ENCODE data around the gene SLC25A13. TPM values are rescaled to one million over a fixed set of nuclear protein-coding genes. Genes with fewer than 3 reads are reported as not detected.

SLC25A13 gene
- total RNA-seq, 3 donors from 2014 or later = 33.1 to 39.0 (median 33.2) TPM

GRCh38 chr7:96228760-96229159, 93.1 kb downstream of the SLC25A13 start:
- H3K36me3 ChIP-seq = no peaks in the 10 kb centered on the region
- intact Hi-C loops (cut with DNase I; ENCODE audit: low total_unique reads) = no loop called here
- TF ChIP-seq POLR2AphosphoS5 (IDR thresholded peaks at IDR 0.05) (no peak), CTCF (IDR thresholded peaks at IDR 0.05) (no peak), POLR2A (IDR thresholded peaks at IDR 0.05) (no peak)
- H3K27me3 ChIP-seq = no peaks in the 10 kb centered on the region
- no peak for DNase-seq (ENCODE audit: low spot score in 2 of 2)
- H3K9me3 ChIP-seq = no peaks in the 10 kb centered on the region
- H3K4me3 ChIP-seq = no peak overlapping the region
- H3K27ac ChIP-seq = no peak overlapping the region
- no peaks in the 10 kb centered on the region for H3K4me1 ChIP-seq

GRCh38 chr7:96225251-96225650, 96.6 kb downstream of the SLC25A13 start:
- Histone ChIP-seq H3K27me3 (no peaks in the 10 kb centered on the region), H3K9me3 (no peaks in the 10 kb centered on the region), H3K4me1 (no peaks in the 10 kb centered on the region), H3K4me3 (no peak overlapping the region), H3K27ac (no peak overlapping the region), H3K36me3 (no peaks in the 10 kb centered on the region)
- TF ChIP-seq POLR2AphosphoS5 (IDR thresholded peaks at IDR 0.05) = no peak
- TF ChIP-seq CTCF (IDR thresholded peaks at IDR 0.05) = no peak
- no peak for TF ChIP-seq POLR2A (IDR thresholded peaks at IDR 0.05)
- intact Hi-C loops (cut with DNase I; ENCODE audit: low total_unique reads) = no loop called here
- no peak for DNase-seq (ENCODE audit: low spot score in 2 of 2)

DNA sequence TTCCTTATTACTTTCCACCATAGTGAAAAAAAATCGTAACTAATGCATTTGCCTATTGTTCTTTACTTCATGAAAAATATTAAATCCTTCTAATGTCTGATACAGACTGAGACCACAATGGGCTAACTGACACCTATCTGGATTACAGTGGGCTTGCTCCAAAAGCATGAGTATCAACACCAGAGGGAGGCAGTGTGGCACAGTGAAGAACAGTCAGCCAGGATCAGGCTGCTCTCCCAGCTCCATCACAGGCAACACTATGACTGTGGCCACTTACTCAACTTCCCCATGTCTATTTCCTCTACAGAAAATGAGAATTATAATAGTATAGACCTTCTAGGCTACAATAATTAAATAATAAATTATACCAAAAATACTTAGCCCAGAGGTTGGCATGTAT, 97.2 kb downstream of the SLC25A13 start:
- Histone ChIP-seq H3K9me3 (no peaks in the 10 kb centered on the region), H3K36me3 (no peaks in the 10 kb centered on the region), H3K27ac (no peak overlapping the region), H3K27me3 (no peaks in the 10 kb centered on the region), H3K4me3 (no peak overlapping the region), H3K4me1 (peaks cover 0 to 3% of the 10 kb centered on the region in 2 donors)
- intact Hi-C loops (cut with DNase I; ENCODE audit: low total_unique reads) = no loop called here
- no peak for DNase-seq (ENCODE audit: low spot score in 2 of 2)
- TF ChIP-seq POLR2AphosphoS5 (IDR thresholded peaks at IDR 0.05) (no peak), CTCF (IDR thresholded peaks at IDR 0.05) (no peak), POLR2A (IDR thresholded peaks at IDR 0.05) (no peak)

DNA sequence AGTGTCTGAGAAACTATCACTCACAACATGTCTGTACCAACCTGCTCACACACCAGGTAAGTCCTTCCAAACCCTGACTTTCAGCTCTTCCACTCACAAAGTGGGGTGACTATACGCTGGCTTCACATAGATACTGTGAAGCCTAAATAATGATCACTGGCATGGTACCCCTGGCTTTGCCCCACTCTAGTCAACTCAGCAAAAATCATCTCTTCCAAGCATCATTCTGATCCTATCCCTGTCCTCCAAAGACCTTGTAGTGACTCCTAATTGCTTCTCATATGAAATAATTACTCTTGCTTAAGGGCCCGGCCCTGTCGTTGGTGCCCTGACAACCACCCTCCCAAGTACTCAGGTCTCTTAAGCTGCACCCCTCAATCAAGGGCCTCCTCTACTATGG, 97.8 kb downstream of the SLC25A13 start:
- H3K27ac ChIP-seq = no peak overlapping the region
- no peak for DNase-seq (ENCODE audit: low spot score in 2 of 2)
- H3K9me3 ChIP-seq = no peaks in the 10 kb centered on the region
- peaks cover 0 to 5% of the 10 kb centered on the region in 2 donors for H3K4me1 ChIP-seq
- TF ChIP-seq CTCF (IDR thresholded peaks at IDR 0.05) (no peak), POLR2A (IDR thresholded peaks at IDR 0.05) (no peak), POLR2AphosphoS5 (IDR thresholded peaks at IDR 0.05) (no peak)
- intact Hi-C loops (cut with DNase I; ENCODE audit: low total_unique reads) = no loop called here
- no peaks in the 10 kb centered on the region for H3K36me3 ChIP-seq
- no peaks in the 10 kb centered on the region for H3K27me3 ChIP-seq
- H3K4me3 ChIP-seq = no peak overlapping the region

DNA sequence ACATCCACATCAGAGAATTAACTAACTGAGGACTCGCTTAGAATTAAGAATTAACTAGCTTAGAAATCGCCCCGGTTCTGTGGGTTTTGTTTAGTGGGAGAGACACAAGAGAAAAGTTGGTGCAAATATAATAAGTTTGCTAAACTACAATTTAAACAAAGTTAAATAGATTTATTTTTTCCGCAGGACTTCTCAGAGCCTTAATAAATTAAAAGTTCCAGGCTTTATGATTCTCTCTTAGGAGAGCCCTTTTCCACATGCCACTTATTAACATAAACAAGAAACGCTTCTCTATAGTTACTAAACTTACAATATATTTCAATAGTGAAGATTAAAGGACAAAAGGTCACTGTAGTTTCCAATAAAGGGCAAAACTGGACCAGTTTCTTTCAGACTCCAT, 100.0 kb downstream of the SLC25A13 start:
- H3K4me1 ChIP-seq = peaks cover 0 to 5% of the 10 kb centered on the region in 2 donors
- H3K36me3 ChIP-seq = no peaks in the 10 kb centered on the region
- no peak overlapping the region for H3K4me3 ChIP-seq
- no peaks in the 10 kb centered on the region for H3K9me3 ChIP-seq
- H3K27me3 ChIP-seq = no peaks in the 10 kb centered on the region
- TF ChIP-seq POLR2A (IDR thresholded peaks at IDR 0.05) = no peak
- TF ChIP-seq POLR2AphosphoS5 (IDR thresholded peaks at IDR 0.05) = no peak
- TF ChIP-seq CTCF (IDR thresholded peaks at IDR 0.05) = no peak
- no peak for DNase-seq (ENCODE audit: low spot score in 2 of 2)
- no peak overlapping the region for H3K27ac ChIP-seq
- intact Hi-C loops (cut with DNase I; ENCODE audit: low total_unique reads) = no loop called here

Measured in breast epithelium (tissue), 4 donors.